Measurements from ENCODE around the gene NSMCE3. TPM values are rescaled to one million over a fixed set of nuclear protein-coding genes. Genes with fewer than 3 reads are reported as not detected.

Gene NSMCE3
- total RNA-seq, 1 donor from 2014 or later = 10.4 TPM

GRCh38 chr15:29294732-29295325 is 25.2 kb upstream of the NSMCE3 start:
- TF ChIP-seq, protein P1, sequence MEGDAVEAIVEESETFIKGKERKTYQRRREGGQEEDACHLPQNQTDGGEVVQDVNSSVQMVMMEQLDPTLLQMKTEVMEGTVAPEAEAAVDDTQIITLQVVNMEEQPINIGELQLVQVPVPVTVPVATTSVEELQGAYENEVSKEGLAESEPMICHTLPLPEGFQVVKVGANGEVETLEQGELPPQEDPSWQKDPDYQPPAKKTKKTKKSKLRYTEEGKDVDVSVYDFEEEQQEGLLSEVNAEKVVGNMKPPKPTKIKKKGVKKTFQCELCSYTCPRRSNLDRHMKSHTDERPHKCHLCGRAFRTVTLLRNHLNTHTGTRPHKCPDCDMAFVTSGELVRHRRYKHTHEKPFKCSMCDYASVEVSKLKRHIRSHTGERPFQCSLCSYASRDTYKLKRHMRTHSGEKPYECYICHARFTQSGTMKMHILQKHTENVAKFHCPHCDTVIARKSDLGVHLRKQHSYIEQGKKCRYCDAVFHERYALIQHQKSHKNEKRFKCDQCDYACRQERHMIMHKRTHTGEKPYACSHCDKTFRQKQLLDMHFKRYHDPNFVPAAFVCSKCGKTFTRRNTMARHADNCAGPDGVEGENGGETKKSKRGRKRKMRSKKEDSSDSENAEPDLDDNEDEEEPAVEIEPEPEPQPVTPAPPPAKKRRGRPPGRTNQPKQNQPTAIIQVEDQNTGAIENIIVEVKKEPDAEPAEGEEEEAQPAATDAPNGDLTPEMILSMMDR (IDR thresholded peaks at IDR 0.05) = no peak
- ATAC-seq (ENCODE audit: low read depth) (no peak), DNase-seq (no peak)
- Mint-ChIP-seq H3K4me1 (no peaks in the 10 kb centered on the region), H3K36me3 (ENCODE audit: low read depth) (no peaks in the 10 kb centered on the region), H3K9me3 (peaks cover 4% of the 10 kb centered on the region), H3K27me3 (peaks cover 6% of the 10 kb centered on the region), H3K27ac (no peak overlapping the region), H3K4me3 (no peak overlapping the region)
- intact Hi-C loops (cut with micrococcal nuclease) = no loop called here
- ChIA-PET CTCF (no interaction called here), POLR2A (no interaction called here)

DNA sequence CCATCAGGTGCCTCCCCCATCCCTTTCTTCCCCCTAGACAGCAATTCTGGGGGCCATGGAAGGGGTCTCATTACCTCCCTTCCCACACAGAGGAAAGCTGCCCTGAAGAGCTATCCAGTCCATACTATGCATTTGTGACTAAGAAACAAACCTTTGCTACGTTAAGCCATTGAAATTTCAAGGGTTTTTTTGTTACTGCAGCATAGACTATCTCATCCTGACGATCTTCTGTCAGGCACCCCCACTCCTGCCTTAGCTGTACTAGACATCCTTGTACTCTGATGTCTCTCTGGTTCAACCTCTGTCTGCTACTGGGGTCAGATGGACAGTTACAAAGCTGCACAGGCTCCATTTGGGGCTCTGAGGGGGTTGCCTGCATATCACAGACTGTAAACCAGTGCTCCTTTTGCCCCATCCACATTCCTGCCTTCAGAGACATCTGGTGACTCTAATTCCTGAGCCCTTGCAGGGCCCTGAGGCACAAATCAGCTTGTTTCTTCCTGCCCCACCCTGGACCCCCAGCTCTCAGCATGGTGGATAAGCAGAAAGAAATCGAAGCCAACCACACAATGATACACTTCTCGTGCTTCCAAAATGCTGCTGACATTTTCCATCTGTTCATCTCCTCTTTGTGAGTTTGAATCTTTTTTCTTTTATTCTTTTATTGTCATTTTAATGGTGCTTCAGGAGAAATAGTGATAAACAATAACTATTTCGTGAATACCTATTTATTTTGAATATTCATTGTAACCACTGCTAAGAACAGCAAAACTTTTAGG is 21.6 kb upstream of the NSMCE3 start:
- Mint-ChIP-seq H3K27me3 (peaks cover 11% of the 10 kb centered on the region), H3K4me1 (no peaks in the 10 kb centered on the region), H3K4me3 (no peak overlapping the region), H3K36me3 (ENCODE audit: low read depth) (no peaks in the 10 kb centered on the region), H3K9me3 (peaks cover 3% of the 10 kb centered on the region), H3K27ac (no peak overlapping the region)
- CTCF ChIA-PET = no interaction called here
- ATAC-seq (ENCODE audit: low read depth) = no peak
- intact Hi-C loops (cut with micrococcal nuclease) = no loop called here
- TF ChIP-seq, protein P1 (IDR thresholded peaks at IDR 0.05) = no peak
- POLR2A ChIA-PET = no interaction called here
- no peak for DNase-seq

DNA sequence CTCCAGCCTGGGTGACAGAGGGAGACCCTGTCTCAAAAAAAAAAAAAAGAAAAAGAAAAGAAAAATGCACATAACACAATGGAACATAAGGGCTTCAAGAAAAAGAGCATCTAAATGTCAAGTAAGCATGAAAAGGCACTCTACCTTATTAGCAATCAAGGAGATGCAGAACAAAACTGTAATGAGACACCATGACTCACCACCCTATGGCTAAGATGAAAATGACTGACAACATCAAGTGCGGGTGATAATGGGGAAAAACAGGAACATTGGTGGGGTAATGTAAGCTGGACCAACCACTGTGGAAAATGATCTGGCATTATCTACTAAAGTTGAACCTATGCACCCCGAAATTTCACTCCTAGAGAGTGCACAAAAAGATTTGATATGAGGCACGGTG is 19.6 kb upstream of the NSMCE3 start:
- no peak overlapping the region for H3K27ac Mint-ChIP-seq
- H3K4me3 Mint-ChIP-seq = no peak overlapping the region
- ATAC-seq (ENCODE audit: low read depth) (no peak), DNase-seq (no peak)
- H3K4me1 Mint-ChIP-seq = no peaks in the 10 kb centered on the region
- no peaks in the 10 kb centered on the region for H3K36me3 Mint-ChIP-seq (ENCODE audit: low read depth)
- TF ChIP-seq, protein P1 (IDR thresholded peaks at IDR 0.05) = no peak
- CTCF ChIA-PET = no interaction called here
- POLR2A ChIA-PET = no interaction called here
- intact Hi-C loops (cut with micrococcal nuclease) = no loop called here
- H3K27me3 Mint-ChIP-seq = peaks cover 18% of the 10 kb centered on the region
- no peaks in the 10 kb centered on the region for H3K9me3 Mint-ChIP-seq

DNA sequence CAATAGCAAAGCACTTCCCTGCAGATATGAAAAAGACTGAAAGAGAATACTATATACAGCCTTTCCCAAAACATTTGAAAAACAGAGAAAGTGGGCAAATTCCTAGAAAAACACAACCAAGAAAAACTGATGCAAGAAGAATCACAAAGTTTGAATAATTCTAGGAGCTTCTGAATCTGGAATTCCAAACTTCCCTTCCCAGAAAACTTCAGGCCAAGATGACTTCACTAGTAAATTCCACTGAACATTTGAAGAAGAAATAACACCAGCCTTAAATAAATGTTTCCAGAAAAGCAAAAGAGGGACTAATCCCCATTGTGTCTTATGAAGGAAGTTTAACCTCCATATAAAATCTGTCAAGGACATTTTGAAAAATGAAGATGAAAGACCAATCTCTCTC is 15.8 kb upstream of the NSMCE3 start:
- no peak overlapping the region for H3K4me3 Mint-ChIP-seq
- TF ChIP-seq, protein P1 (IDR thresholded peaks at IDR 0.05) = no peak
- no peak for ATAC-seq (ENCODE audit: low read depth)
- H3K27ac Mint-ChIP-seq = no peak overlapping the region
- intact Hi-C loops (cut with micrococcal nuclease) = no loop called here
- DNase-seq = no peak
- no peaks in the 10 kb centered on the region for H3K9me3 Mint-ChIP-seq
- ChIA-PET CTCF (no interaction called here), POLR2A (no interaction called here)
- peaks cover 34% of the 10 kb centered on the region for H3K27me3 Mint-ChIP-seq
- H3K36me3 Mint-ChIP-seq (ENCODE audit: low read depth) = no peaks in the 10 kb centered on the region
- H3K4me1 Mint-ChIP-seq = no peaks in the 10 kb centered on the region

DNA sequence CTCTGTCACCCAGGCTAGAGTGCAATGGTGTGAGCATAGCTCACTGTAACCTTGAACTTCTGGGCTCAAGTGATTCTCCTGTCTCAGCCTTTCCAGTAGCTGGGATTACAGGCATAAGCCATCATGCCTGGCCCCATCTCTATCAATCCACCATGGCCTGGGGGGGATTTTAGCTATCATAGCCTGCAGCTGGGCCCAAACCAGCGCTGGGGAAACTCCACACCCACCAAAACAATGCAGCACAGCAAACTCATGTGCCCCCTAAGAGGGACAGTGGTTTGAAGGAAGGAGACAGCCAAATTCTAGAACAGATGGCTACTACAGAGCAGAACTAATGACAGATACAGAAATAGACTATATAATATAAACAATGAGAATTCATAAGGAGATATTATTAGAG is 13.8 kb upstream of the NSMCE3 start:
- ATAC-seq (ENCODE audit: low read depth) (no peak), DNase-seq (no peak)
- Mint-ChIP-seq H3K27ac (no peak overlapping the region), H3K9me3 (no peaks in the 10 kb centered on the region), H3K27me3 (peaks cover 35% of the 10 kb centered on the region), H3K4me1 (no peaks in the 10 kb centered on the region), H3K36me3 (ENCODE audit: low read depth) (no peaks in the 10 kb centered on the region), H3K4me3 (no peak overlapping the region)
- TF ChIP-seq, protein P1 (IDR thresholded peaks at IDR 0.05) = no peak
- ChIA-PET CTCF (interaction anchor here (0.6 kb wide), 1 partner anchor 64 kb away, joined by 3 read pairs; no protein-coding TSS in a partner anchor), POLR2A (no interaction called here)
- intact Hi-C loops (cut with micrococcal nuclease) = no loop called here

Measured in activated B cell treated with CpG ODN at 0.5 μM for 24 hours (primary cell).